Calu3 (cell line): ENCODE measurements around the gene CTSA. TPM values are rescaled to one million over a fixed set of nuclear protein-coding genes. Genes with fewer than 3 reads are reported as not detected.

ENCODE experiments used
- BruUV-seq: library from RNA; stranded (reverse); fragments of 400-500 nt; replicated peaks from 2 replicates; lab custom pipeline; 2021; lab: Mats Ljungman, UMichigan
- CTCF ChIA-PET: fragments of 300-600 bp; sonication (Branson Sonifier 250); formaldehyde crosslinking; loops from one replicate; lab custom pipeline; 2022; ENCODE audit warnings: antibody characterized with exemption; lab: Charles Lee
- DNase-seq: peaks from one replicate; pipeline ENCODE4 v3.0.0; 2022
- H3K27ac Mint-ChIP-seq: one replicate; pipeline ENCODE4 v1.8.0; 2022; ENCODE audit warnings: mixed read lengths; ENCODE audit not compliant: unreplicated experiment
- H3K27me3 Mint-ChIP-seq: one replicate; pipeline ENCODE4 v1.8.0; 2022; ENCODE audit warnings: mixed read lengths; ENCODE audit not compliant: unreplicated experiment
- H3K36me3 Mint-ChIP-seq: one replicate; pipeline ENCODE4 v1.8.0; 2022; ENCODE audit warnings: mild to moderate bottlenecking, moderate library complexity, mixed read lengths; ENCODE audit not compliant: insufficient read depth, unreplicated experiment
- H3K4me1 Mint-ChIP-seq: one replicate; pipeline ENCODE4 v1.8.0; 2022; ENCODE audit warnings: mild to moderate bottlenecking, low read depth, mixed read lengths; ENCODE audit not compliant: unreplicated experiment
- H3K4me3 Mint-ChIP-seq: one replicate; pipeline ENCODE4 v1.8.0; 2022; ENCODE audit warnings: mild to moderate bottlenecking, low read depth, moderate library complexity, mixed read lengths; ENCODE audit not compliant: unreplicated experiment
- H3K9me3 Mint-ChIP-seq: one replicate; pipeline ENCODE4 v1.8.0; 2022; ENCODE audit warnings: low read depth, mixed read lengths; ENCODE audit not compliant: unreplicated experiment
- CTCF ChIP-seq: fragments of 200-600 bp; IDR thresholded peaks from one replicate; pipeline ENCODE4 v1.8.0; 2022; ENCODE audit warnings: antibody characterized with exemption; ENCODE audit not compliant: unreplicated experiment
- intact Hi-C: fragments of 100-400 bp; cut with micrococcal nuclease; formaldehyde crosslinking; loops from one replicate; pipeline ENCODE4 v1.10.0; 2022; ENCODE audit not compliant: unreplicated experiment
- total RNA-seq: library from RNA; stranded (reverse); gene quantifications from 2 replicates; pipeline ENCODE4 v1.2.3, GENCODE V29; 2022

Gene CTSA
- total RNA-seq, 1 experiment from 2014 or later = 164 TPM

GRCh38 chr20:45918182-45918737, 27.1 kb downstream of the CTSA start:
- Mint-ChIP-seq H3K4me3 (no peak overlapping the region), H3K36me3 (no peaks in the 10 kb centered on the region), H3K9me3 (no peaks in the 10 kb centered on the region), H3K27me3 (peaks cover 41% of the 10 kb centered on the region), H3K4me1 (no peaks in the 10 kb centered on the region), H3K27ac (no peak overlapping the region)
- DNase-seq = no peak
- BruUV-seq = no TSS peak
- no peak for TF ChIP-seq CTCF
- CTCF ChIA-PET = interaction anchor here (1.0 to 1.1 kb wide), 2 partner anchors 18 to 26 kb away, joined by 3 to 5 read pairs; no protein-coding TSS in a partner anchor
- intact Hi-C loops = no loop called here

- Mint-ChIP-seq H3K27ac (no peak overlapping the region), H3K36me3 (no peaks in the 10 kb centered on the region), H3K27me3 (peaks cover 42% of the 10 kb centered on the region), H3K4me3 (no peak overlapping the region), H3K4me1 (no peaks in the 10 kb centered on the region), H3K9me3 (no peaks in the 10 kb centered on the region)
- no peak for DNase-seq
- intact Hi-C loops = no loop called here
- no peak for TF ChIP-seq CTCF
- CTCF ChIA-PET = interaction anchor here (0.9 kb wide), 1 partner anchor 128 kb away, joined by 3 read pairs; the partner anchor contains the start of gene WFDC3
- BruUV-seq = no TSS peak
These were observed 27.8 kb downstream of the CTSA start for GRCh38 chr20:45918779-45919537.

- H3K27me3 Mint-ChIP-seq = peaks cover 50% of the 10 kb centered on the region
- CTCF ChIA-PET = interaction anchor here (0.5 to 0.9 kb wide), 3 partner anchors 15 to 1512 kb away, joined by 3 to 4 read pairs (median 3); partner anchors contain the start of gene WFDC3
- intact Hi-C loops = no loop called here
- no peak overlapping the region for H3K4me3 Mint-ChIP-seq
- no peak for DNase-seq
- H3K27ac Mint-ChIP-seq = no peak overlapping the region
- no peak for TF ChIP-seq CTCF
- H3K9me3 Mint-ChIP-seq = no peaks in the 10 kb centered on the region
- H3K4me1 Mint-ChIP-seq = no peaks in the 10 kb centered on the region
- H3K36me3 Mint-ChIP-seq = no peaks in the 10 kb centered on the region
- no TSS peak for BruUV-seq
These were observed 28.6 kb downstream of the CTSA start for GRCh38 chr20:45919542-45920399.

- CTCF ChIA-PET = interaction anchor here (0.6 kb wide), 1 partner anchor 1513 kb away, joined by 3 read pairs; no protein-coding TSS in a partner anchor
- H3K4me1 Mint-ChIP-seq = no peaks in the 10 kb centered on the region
These were observed 29.6 kb downstream of the CTSA start for GRCh38 chr20:45920462-45921336.

More at GRCh38 chr20:45920462-45921336, 29.6 kb downstream of the CTSA start:
- no peak overlapping the region for H3K4me3 Mint-ChIP-seq
- no peaks in the 10 kb centered on the region for H3K9me3 Mint-ChIP-seq
- H3K36me3 Mint-ChIP-seq = no peaks in the 10 kb centered on the region
- intact Hi-C loops = no loop called here
- TF ChIP-seq CTCF = no peak
- H3K27me3 Mint-ChIP-seq = peaks cover 52% of the 10 kb centered on the region
- no TSS peak for BruUV-seq
- DNase-seq = no peak
- no peak overlapping the region for H3K27ac Mint-ChIP-seq
